ENCODE results near the gene SRSF1. TPM values are rescaled to one million over a fixed set of nuclear protein-coding genes. Genes with fewer than 3 reads are reported as not detected.

SRSF1 gene
- total RNA-seq, 1 experiment from 2014 or later: 512 TPM

DNA sequence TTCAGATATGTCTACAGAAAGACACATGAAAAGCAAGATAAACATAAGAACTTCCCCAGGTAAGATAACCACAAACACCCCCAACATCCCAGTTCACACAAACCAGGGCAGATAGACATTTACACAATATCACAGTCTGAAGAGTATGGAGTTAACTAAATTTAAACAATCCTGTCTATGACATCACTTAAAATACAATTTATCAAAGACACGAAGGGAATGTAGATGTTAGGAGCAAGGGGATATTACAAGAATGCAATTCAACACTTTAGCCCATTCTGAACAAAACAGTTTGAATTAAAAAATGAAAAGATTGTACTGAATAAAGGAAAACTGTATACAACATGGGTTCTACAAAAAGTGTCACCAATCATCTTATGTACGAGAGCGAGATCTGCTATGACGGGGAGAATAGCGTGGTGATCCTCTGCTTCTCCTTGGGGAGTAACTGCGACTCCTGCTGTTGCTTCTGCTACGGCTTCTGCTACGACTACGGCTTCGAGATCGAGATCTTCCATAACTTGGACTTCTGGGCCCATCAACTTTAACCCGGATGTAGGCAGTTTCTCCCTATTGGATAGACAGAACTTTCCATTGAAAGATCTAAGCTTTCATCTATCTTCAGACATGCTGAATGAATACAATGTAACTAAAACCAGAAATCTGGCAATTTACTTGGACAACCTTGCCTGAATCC lies 1.9 kb downstream of the SRSF1 start:
- CTCF ChIA-PET: no interaction called here
- H3K36me3 ChIP-seq (ENCODE audit: insufficient read depth, low read length, poor library complexity, severe bottlenecking): peaks cover 61% of the 10 kb centered on the region
- H3K4me1 ChIP-seq (ENCODE audit: insufficient read depth, low read length, poor library complexity, severe bottlenecking): peaks cover 50% of the 10 kb centered on the region
- BruUV-seq (replicated peaks): no TSS peak
- DNase-seq (ENCODE audit: low spot score): peak; percentile 65
- intact Hi-C loops (cut with micrococcal nuclease; ENCODE audit: unreplicated experiment): loop anchor here (5.0 kb wide), 2 partner anchors 77 to 107 kb away; partner anchors contain the start of gene DYNLL2
- H3K27ac ChIP-seq (ENCODE audit: low read depth, low read length, poor library complexity, severe bottlenecking): peak overlapping the region; percentile 98
- H3K9me3 ChIP-seq (ENCODE audit: low read depth, low read length, poor library complexity, severe bottlenecking): no peaks in the 10 kb centered on the region
- H3K4me3 ChIP-seq (ENCODE audit: low read depth, low read length, poor library complexity, severe bottlenecking): peak overlapping the region; percentile 88
- no peaks in the 10 kb centered on the region for H3K27me3 ChIP-seq (replicated peaks; ENCODE audit: insufficient read depth, low read depth, low read length, poor library complexity)
- POLR2A ChIA-PET (ENCODE audit: low non-redundant PET): no interaction called here
- TF ChIP-seq, protein P1, sequence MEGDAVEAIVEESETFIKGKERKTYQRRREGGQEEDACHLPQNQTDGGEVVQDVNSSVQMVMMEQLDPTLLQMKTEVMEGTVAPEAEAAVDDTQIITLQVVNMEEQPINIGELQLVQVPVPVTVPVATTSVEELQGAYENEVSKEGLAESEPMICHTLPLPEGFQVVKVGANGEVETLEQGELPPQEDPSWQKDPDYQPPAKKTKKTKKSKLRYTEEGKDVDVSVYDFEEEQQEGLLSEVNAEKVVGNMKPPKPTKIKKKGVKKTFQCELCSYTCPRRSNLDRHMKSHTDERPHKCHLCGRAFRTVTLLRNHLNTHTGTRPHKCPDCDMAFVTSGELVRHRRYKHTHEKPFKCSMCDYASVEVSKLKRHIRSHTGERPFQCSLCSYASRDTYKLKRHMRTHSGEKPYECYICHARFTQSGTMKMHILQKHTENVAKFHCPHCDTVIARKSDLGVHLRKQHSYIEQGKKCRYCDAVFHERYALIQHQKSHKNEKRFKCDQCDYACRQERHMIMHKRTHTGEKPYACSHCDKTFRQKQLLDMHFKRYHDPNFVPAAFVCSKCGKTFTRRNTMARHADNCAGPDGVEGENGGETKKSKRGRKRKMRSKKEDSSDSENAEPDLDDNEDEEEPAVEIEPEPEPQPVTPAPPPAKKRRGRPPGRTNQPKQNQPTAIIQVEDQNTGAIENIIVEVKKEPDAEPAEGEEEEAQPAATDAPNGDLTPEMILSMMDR (conservative IDR thresholded peaks at IDR 0.05; ENCODE audit: low read depth, low read length): 0 out of 2 replicates have a peak, but pooled peaks have one; percentile 12
- TF ChIP-seq EZH2 (IDR thresholded peaks at IDR 0.05; ENCODE audit: borderline replicate concordance, low read depth, low read length, poor library complexity, severe bottlenecking): no peak

DNA sequence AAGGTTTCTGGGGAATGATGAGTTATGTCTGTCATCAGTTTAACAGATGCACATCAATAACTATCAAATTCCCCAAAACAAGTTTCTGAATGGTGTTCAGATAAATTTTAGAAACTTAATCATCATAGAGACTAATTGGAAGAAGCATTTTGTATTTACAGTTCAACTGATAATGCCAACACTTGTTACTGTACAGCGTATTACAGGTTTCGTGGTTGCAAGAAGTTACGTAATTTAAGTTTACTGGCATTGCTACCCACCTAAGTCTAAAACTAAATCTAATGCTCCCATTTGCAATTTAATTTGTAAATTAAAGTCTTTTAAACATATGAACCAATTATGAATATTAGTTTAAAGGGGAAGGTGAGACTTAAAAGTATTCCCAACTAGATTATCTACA lies 3.0 kb downstream of the SRSF1 start:
- no peaks in the 10 kb centered on the region for H3K9me3 ChIP-seq (ENCODE audit: low read depth, low read length, poor library complexity, severe bottlenecking)
- TF ChIP-seq, protein P1 (conservative IDR thresholded peaks at IDR 0.05; ENCODE audit: low read depth, low read length): no peak
- TF ChIP-seq EZH2 (IDR thresholded peaks at IDR 0.05; ENCODE audit: borderline replicate concordance, low read depth, low read length, poor library complexity, severe bottlenecking): no peak
- H3K4me1 ChIP-seq (ENCODE audit: insufficient read depth, low read length, poor library complexity, severe bottlenecking): peaks cover 59% of the 10 kb centered on the region
- POLR2A ChIA-PET (ENCODE audit: low non-redundant PET): no interaction called here
- CTCF ChIA-PET: no interaction called here
- DNase-seq (ENCODE audit: low spot score): no peak
- peak overlapping the region; percentile 88 for H3K4me3 ChIP-seq (ENCODE audit: low read depth, low read length, poor library complexity, severe bottlenecking)
- H3K36me3 ChIP-seq (ENCODE audit: insufficient read depth, low read length, poor library complexity, severe bottlenecking): peaks cover 70% of the 10 kb centered on the region
- no peaks in the 10 kb centered on the region for H3K27me3 ChIP-seq (replicated peaks; ENCODE audit: insufficient read depth, low read depth, low read length, poor library complexity)
- no TSS peak for BruUV-seq (replicated peaks)
- H3K27ac ChIP-seq (ENCODE audit: low read depth, low read length, poor library complexity, severe bottlenecking): peak overlapping the region; percentile 29
- intact Hi-C loops (cut with micrococcal nuclease; ENCODE audit: unreplicated experiment): no loop called here

DNA sequence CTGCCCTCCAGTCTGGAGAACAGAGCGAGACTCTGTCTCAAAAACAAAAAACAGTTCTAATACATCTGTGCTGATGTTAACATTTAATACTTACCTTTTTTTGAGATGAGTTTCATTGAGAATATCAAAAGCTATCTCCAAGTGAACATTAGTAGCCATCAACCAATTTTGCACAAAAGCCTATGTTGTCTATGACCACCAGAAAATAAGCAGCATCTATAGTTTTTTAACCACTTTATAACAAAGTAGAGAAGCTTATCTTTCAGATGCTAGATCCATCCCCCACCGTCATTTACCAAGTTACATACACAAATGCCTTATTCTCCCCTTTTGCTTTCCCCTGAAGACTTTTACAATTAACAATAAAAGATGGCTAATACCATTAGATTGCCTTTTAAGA lies 4.1 kb downstream of the SRSF1 start:
- peak overlapping the region; percentile 29 for H3K27ac ChIP-seq (ENCODE audit: low read depth, low read length, poor library complexity, severe bottlenecking)
- peaks cover 63% of the 10 kb centered on the region for H3K4me1 ChIP-seq (ENCODE audit: insufficient read depth, low read length, poor library complexity, severe bottlenecking)
- no peak for DNase-seq (ENCODE audit: low spot score)
- no peaks in the 10 kb centered on the region for H3K9me3 ChIP-seq (ENCODE audit: low read depth, low read length, poor library complexity, severe bottlenecking)
- no peaks in the 10 kb centered on the region for H3K27me3 ChIP-seq (replicated peaks; ENCODE audit: insufficient read depth, low read depth, low read length, poor library complexity)
- ChIA-PET CTCF (no interaction called here), POLR2A (ENCODE audit: low non-redundant PET) (no interaction called here)
- H3K4me3 ChIP-seq (ENCODE audit: low read depth, low read length, poor library complexity, severe bottlenecking): peak overlapping the region; percentile 88
- intact Hi-C loops (cut with micrococcal nuclease; ENCODE audit: unreplicated experiment): no loop called here
- TF ChIP-seq, protein P1 (conservative IDR thresholded peaks at IDR 0.05; ENCODE audit: low read depth, low read length): no peak
- TF ChIP-seq EZH2 (IDR thresholded peaks at IDR 0.05; ENCODE audit: borderline replicate concordance, low read depth, low read length, poor library complexity, severe bottlenecking): no peak
- H3K36me3 ChIP-seq (ENCODE audit: insufficient read depth, low read length, poor library complexity, severe bottlenecking): peaks cover 81% of the 10 kb centered on the region
- BruUV-seq (replicated peaks): no TSS peak
